Measurements from ENCODE around the gene DDX6. TPM values are rescaled to one million over a fixed set of nuclear protein-coding genes. Genes with fewer than 3 reads are reported as not detected.
"Not testable (repeated sequence)": the region's sequence is repeated elsewhere in the genome, so short reads cannot be mapped to it uniquely, and the experiment has no call there.

The DDX6 gene
- total and polyA plus RNA-seq, 10 donors: 36.3 to 206 (median 167) TPM

- peaks cover 0 to 98% (median 57%) of the 10 kb centered on the region in 6 donors for H3K36me3 ChIP-seq
- peak overlapping the region in 5 of 8 donors; percentile 27 to 81 (median 75) for H3K27ac ChIP-seq
- 57 to 70% (median 63%) methylated on average over 4 of the region's 4 CpGs for WGBS, 5 donors
Measured at GRCh38 chr11:118774032-118774431, 16.9 kb downstream of the DDX6 start.

DNA sequence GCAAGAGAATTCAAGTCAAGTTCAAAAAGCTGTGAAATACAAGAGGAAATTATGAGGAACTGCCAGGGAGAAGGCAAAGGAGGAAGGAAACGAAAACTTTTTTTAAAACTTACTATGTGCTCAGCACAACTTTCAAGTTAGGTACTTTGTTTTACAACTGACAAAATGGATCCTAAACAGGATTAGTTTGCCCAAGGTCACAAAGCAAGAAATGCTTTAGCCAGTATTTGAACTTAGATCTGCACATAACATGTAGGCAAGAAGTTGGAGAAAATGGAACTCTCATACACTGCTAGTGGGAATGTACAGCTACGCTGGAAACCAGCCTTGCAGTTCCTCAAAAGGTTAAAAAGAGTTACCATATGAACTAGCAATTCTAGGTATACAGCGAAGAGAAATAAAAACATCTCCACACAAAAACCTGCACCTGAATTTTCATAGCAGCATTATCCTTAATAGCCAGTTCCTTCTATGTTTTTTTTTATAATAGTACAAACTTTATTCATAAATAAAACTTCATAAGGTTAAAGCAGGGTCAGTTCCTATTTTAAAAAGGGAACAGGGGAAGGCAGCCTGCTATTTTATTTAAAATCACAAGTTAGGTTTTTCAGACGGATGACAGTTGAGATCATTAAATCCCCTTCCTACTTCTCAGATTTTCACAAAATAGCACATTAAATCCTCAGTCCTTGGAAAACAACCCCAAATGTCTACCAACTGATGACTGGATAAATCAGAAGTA is 19.2 kb downstream of the DDX6 start:
- Histone ChIP-seq H3K4me1 (peaks cover 51 to 100% (median 96%) of the 10 kb centered on the region in 6 donors), H3K9me3 (no peaks in the 10 kb centered on the region), H3K36me3 (peaks cover 0 to 95% (median 47%) of the 10 kb centered on the region in 6 donors), H3K4me3 (peak overlapping the region in 3 of 8 donors; percentile 8 to 45 (median 8)), H3K27ac (peak overlapping the region in 7 of 8 donors; percentile 19 to 81 (median 74)), H3K27me3 (replicated peaks in 1 of 7) (no peaks in the 10 kb centered on the region)
- intact Hi-C loops (cut with DNase I; ENCODE audit: low total_unique reads): no loop called here
- 17 to 28% (median 24%) methylated on average over 4 of the region's 4 CpGs for WGBS, 5 donors
- TF ChIP-seq, protein P1, sequence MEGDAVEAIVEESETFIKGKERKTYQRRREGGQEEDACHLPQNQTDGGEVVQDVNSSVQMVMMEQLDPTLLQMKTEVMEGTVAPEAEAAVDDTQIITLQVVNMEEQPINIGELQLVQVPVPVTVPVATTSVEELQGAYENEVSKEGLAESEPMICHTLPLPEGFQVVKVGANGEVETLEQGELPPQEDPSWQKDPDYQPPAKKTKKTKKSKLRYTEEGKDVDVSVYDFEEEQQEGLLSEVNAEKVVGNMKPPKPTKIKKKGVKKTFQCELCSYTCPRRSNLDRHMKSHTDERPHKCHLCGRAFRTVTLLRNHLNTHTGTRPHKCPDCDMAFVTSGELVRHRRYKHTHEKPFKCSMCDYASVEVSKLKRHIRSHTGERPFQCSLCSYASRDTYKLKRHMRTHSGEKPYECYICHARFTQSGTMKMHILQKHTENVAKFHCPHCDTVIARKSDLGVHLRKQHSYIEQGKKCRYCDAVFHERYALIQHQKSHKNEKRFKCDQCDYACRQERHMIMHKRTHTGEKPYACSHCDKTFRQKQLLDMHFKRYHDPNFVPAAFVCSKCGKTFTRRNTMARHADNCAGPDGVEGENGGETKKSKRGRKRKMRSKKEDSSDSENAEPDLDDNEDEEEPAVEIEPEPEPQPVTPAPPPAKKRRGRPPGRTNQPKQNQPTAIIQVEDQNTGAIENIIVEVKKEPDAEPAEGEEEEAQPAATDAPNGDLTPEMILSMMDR (IDR thresholded peaks at IDR 0.05 in 8 of 11, conservative IDR thresholded peaks at IDR 0.05 in 3 of 11): no peak
- TF ChIP-seq POLR2AphosphoS5 (IDR thresholded peaks at IDR 0.05) (no peak), POLR2A (IDR thresholded peaks at IDR 0.05) (no peak)
- no peak for DNase-seq

More at GRCh38 chr11:118774032-118774431, 16.9 kb downstream of the DDX6 start:
- Histone ChIP-seq H3K27me3 (replicated peaks in 1 of 7) (no peaks in the 10 kb centered on the region), H3K4me1 (peaks cover 52 to 100% (median 97%) of the 10 kb centered on the region in 6 donors), H3K9me3 (no peaks in the 10 kb centered on the region), H3K4me3 (no peak overlapping the region)
- TF ChIP-seq POLR2AphosphoS5 (IDR thresholded peaks at IDR 0.05) (no peak), POLR2A (IDR thresholded peaks at IDR 0.05) (no peak)
- TF ChIP-seq, protein P1 (IDR thresholded peaks at IDR 0.05 in 8 of 11, conservative IDR thresholded peaks at IDR 0.05 in 3 of 11): no peak
- intact Hi-C loops (cut with DNase I; ENCODE audit: low total_unique reads): no loop called here
- no peak for DNase-seq

GRCh38 chr11:118768690-118769089 is 22.3 kb downstream of the DDX6 start:
- Histone ChIP-seq H3K4me3 (no peak overlapping the region), H3K27ac (peak overlapping the region in 5 of 8 donors; percentile 11 to 26 (median 15)), H3K4me1 (peaks cover 39 to 99% (median 70%) of the 10 kb centered on the region in 6 donors), H3K36me3 (peaks cover 0 to 95% (median 50%) of the 10 kb centered on the region in 6 donors), H3K27me3 (replicated peaks in 1 of 7) (no peaks in the 10 kb centered on the region), H3K9me3 (no peaks in the 10 kb centered on the region)
- 52 to 72% (median 61%) methylated on average over 3 of the region's 3 CpGs for WGBS, 5 donors
- intact Hi-C loops (cut with DNase I; ENCODE audit: low total_unique reads): no loop called here
- TF ChIP-seq POLR2AphosphoS5 (IDR thresholded peaks at IDR 0.05) (no peak), POLR2A (IDR thresholded peaks at IDR 0.05) (no peak)
- TF ChIP-seq, protein P1 (IDR thresholded peaks at IDR 0.05 in 8 of 11, conservative IDR thresholded peaks at IDR 0.05 in 3 of 11): no peak
- DNase-seq: no peak

DNA sequence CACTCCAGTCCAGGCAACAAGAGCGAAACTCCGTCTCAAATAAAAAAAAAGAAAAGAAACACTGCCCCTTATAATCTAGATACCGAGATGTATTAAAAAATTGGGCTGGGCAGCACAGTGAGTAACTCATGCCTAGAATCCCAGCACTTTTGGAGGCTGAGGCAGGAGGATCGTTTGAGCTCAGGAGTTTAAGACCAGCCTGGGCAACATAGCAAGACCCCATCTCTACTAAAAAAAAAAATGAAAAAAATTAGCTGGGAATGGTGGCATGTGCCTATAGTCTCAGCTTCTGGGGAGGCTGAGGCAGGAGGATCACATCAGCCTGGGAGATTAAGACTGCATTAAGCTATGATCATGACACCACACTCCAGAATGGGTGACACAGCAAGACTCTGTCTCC is 24.9 kb downstream of the DDX6 start:
- TF ChIP-seq POLR2AphosphoS5 (IDR thresholded peaks at IDR 0.05): no peak
- TF ChIP-seq, protein P1 (IDR thresholded peaks at IDR 0.05 in 8 of 11, conservative IDR thresholded peaks at IDR 0.05 in 3 of 11): no peak
- no peak for TF ChIP-seq POLR2A (IDR thresholded peaks at IDR 0.05)

GRCh38 chr11:118765095-118765691 is 25.8 kb downstream of the DDX6 start:
- H3K4me3 ChIP-seq; H3K27ac ChIP-seq; DNase-seq; intact Hi-C loops (cut with DNase I; ENCODE audit: low total_unique reads); H3K27me3 ChIP-seq (replicated peaks in 1 of 7); H3K9me3 ChIP-seq: not testable (repeated sequence)
- peaks cover 0 to 98% (median 79%) of the 10 kb centered on the region in 6 donors for H3K36me3 ChIP-seq
- WGBS, 5 donors: 72 to 94% (median 86%) methylated on average over 6 of the region's 6 CpGs
- H3K4me1 ChIP-seq: peaks cover 10 to 72% (median 38%) of the 10 kb centered on the region in 6 donors

More for the DNA sequence above, 24.9 kb downstream of the DDX6 start:
- peaks cover 0 to 98% (median 71%) of the 10 kb centered on the region in 6 donors for H3K36me3 ChIP-seq
- no peak overlapping the region for H3K4me3 ChIP-seq
- no peaks in the 10 kb centered on the region for H3K9me3 ChIP-seq
- intact Hi-C loops (cut with DNase I; ENCODE audit: low total_unique reads): no loop called here
- H3K27ac ChIP-seq: no peak overlapping the region
- no peak for DNase-seq
- no peaks in the 10 kb centered on the region for H3K27me3 ChIP-seq (replicated peaks in 1 of 7)
- 92 to 97% (median 93%) methylated on average over 4 of the region's 4 CpGs for WGBS, 5 donors
- H3K4me1 ChIP-seq: peaks cover 18 to 80% (median 46%) of the 10 kb centered on the region in 6 donors
